Trophoblast cell (in vitro differentiated cells and primary cell): ENCODE data around the gene CLEC17A.

Experiments used
- DNase-seq, 2 donors: peaks; one replicate each; pipeline ENCODE4 v3.0.0-alpha.2; 2016
- H2AFZ ChIP-seq: 2 replicates; pipeline ENCODE4 v1.6.1; 2013; ENCODE audit warnings: low read length, moderate library complexity, mild to moderate bottlenecking; ENCODE audit not compliant: insufficient read depth, poor library complexity
- H2AK5ac ChIP-seq: 2 replicates; pipeline ENCODE4 v1.6.1; 2013; ENCODE audit warnings: mild to moderate bottlenecking, low read length
- H2BK120ac ChIP-seq: 2 replicates; pipeline ENCODE4 v1.6.1; 2013; ENCODE audit warnings: low read length, mild to moderate bottlenecking, moderate library complexity; ENCODE audit not compliant: insufficient read depth, poor library complexity
- H2BK12ac ChIP-seq: 2 replicates; pipeline ENCODE4 v1.6.1; 2013; ENCODE audit warnings: mild to moderate bottlenecking, low read length, moderate library complexity
- H2BK5ac ChIP-seq: 2 replicates; pipeline ENCODE4 v1.6.1; 2013; ENCODE audit warnings: low read length, low read depth, moderate library complexity, mild to moderate bottlenecking; ENCODE audit not compliant: poor library complexity
- H3K14ac ChIP-seq: 2 replicates; pipeline ENCODE4 v1.6.1; 2013; ENCODE audit warnings: mild to moderate bottlenecking, low read length
- H3K18ac ChIP-seq: 2 replicates; pipeline ENCODE4 v1.6.1; 2013; ENCODE audit warnings: mild to moderate bottlenecking, low read length
- H3K23ac ChIP-seq: 2 replicates; pipeline ENCODE4 v1.6.1; 2013; ENCODE audit warnings: low read length
- H3K27ac ChIP-seq: 2 replicates; pipeline ENCODE4 v1.5.1; 2013; ENCODE audit warnings: low read depth, mild to moderate bottlenecking, inconsistent platforms, low read length, moderate library complexity
- H3K27me3 ChIP-seq: 2 replicates; pipeline ENCODE4 v1.6.1; 2013; ENCODE audit warnings: inconsistent platforms, mild to moderate bottlenecking, low read length, moderate library complexity; ENCODE audit not compliant: insufficient read depth
- H3K36me3 ChIP-seq, 2 experiments: 1 replicate in 1 of 2; 2 replicates in 1 of 2; pipeline ENCODE4 v1.6.1; 2013; ENCODE audit warnings: low read length in 2 of 2, mild to moderate bottlenecking in 2 of 2, moderate library complexity in 1 of 2; ENCODE audit not compliant: insufficient read depth in 2 of 2, control insufficient read depth in 1 of 2
- H3K4ac ChIP-seq: 2 replicates; pipeline ENCODE4 v1.6.1; 2013; ENCODE audit warnings: low read depth, mild to moderate bottlenecking, low read length, moderate library complexity
- H3K4me1 ChIP-seq, 2 experiments: 1 replicate in 1 of 2; 2 replicates in 1 of 2; pipeline ENCODE4 v1.6.1; 2013; ENCODE audit warnings: low read length in 2 of 2, mild to moderate bottlenecking in 2 of 2, moderate library complexity in 1 of 2; ENCODE audit not compliant: insufficient read depth in 2 of 2, control insufficient read depth in 1 of 2
- H3K4me2 ChIP-seq: 2 replicates; pipeline ENCODE4 v1.6.1; 2013; ENCODE audit warnings: inconsistent platforms, mild to moderate bottlenecking, low read length, moderate library complexity
- H3K4me3 ChIP-seq: 2 replicates; pipeline ENCODE4 v1.5.1; 2013; ENCODE audit warnings: mild to moderate bottlenecking, low read depth, low read length, inconsistent platforms
- H3K79me1 ChIP-seq: one replicate; pipeline ENCODE4 v1.6.1; 2013; ENCODE audit warnings: low read length
- H3K79me2 ChIP-seq: 2 replicates; pipeline ENCODE4 v1.6.1; 2013; ENCODE audit warnings: low read length, mild to moderate bottlenecking; ENCODE audit not compliant: control insufficient read depth, insufficient read depth, poor library complexity
- H3K9ac ChIP-seq: 2 replicates; pipeline ENCODE4 v1.6.1; 2013; ENCODE audit warnings: mild to moderate bottlenecking, low read length
- H3K9me3 ChIP-seq: 2 replicates; pipeline ENCODE4 v1.6.1; 2013; ENCODE audit warnings: low read depth, mild to moderate bottlenecking, control low read depth, inconsistent platforms, low read length; ENCODE audit not compliant: insufficient read depth
- H4K12ac ChIP-seq: 2 replicates; pipeline ENCODE4 v1.6.1; 2013; ENCODE audit warnings: low read depth, mild to moderate bottlenecking, low read length, moderate library complexity
- H4K8ac ChIP-seq: 2 replicates; pipeline ENCODE4 v1.6.1; 2013; ENCODE audit warnings: low read depth, mild to moderate bottlenecking, low read length, moderate library complexity
- H4K91ac ChIP-seq: one replicate; pipeline ENCODE4 v1.6.1; 2013; ENCODE audit warnings: low read depth, mild to moderate bottlenecking, low read length, moderate library complexity
- WGBS: extraction: QIAGEN DNeasy Blood & Tissue Kit; methylation state at CpG from one replicate; pipeline ENCODE4 v1.1.7; 2013; ENCODE audit warnings: missing lambda C conversion rate; ENCODE audit not compliant: insufficient read length, insufficient coverage; ENCODE audit errors: extremely low coverage; 5-methylcytosine and 5-hydroxymethylcytosine counted together

CLEC17A gene

DNA sequence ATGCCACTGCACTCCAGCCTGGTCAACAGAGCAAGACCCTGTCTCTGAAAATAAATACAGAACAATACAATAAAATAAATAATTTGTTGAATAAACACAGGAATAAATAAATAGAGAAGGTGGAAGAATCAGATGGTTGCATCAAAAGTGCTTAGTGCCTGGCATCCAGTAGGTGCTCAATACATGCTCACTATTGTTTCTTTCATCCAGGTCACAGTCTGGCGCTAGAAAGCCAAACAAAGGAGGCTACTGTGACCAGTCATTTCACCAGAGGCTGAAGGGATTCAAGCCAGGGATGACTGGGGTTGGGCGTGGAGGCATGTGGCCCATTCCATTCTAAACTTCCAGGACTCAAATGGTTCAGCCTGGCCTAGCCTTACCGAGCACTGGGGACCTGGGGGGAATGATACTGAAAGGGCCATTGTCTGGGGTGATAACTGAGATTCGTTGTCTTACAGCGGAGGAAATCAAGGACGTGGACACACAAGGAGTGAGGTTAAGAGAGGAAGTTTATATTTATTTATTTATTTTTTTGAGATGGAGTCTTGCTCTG is 7.4 kb upstream of the CLEC17A start:
- Histone ChIP-seq H3K18ac (no peak overlapping the region), H2AFZ (no peak overlapping the region), H3K9ac (no peak overlapping the region), H3K23ac (no peak overlapping the region), H3K79me1 (peaks cover 6% of the 10 kb centered on the region), H2AK5ac (no peak overlapping the region), H4K12ac (no peak overlapping the region), H3K9me3 (peaks cover 3% of the 10 kb centered on the region), H3K27me3 (no peaks in the 10 kb centered on the region), H3K4ac (no peak overlapping the region), H2BK5ac (no peak overlapping the region), H3K36me3 (no peaks in the 10 kb centered on the region), H2BK12ac (no peak overlapping the region), H2BK120ac (no peak overlapping the region), H3K4me3 (no peak overlapping the region), H3K27ac (no peak overlapping the region), H4K91ac (no peak overlapping the region), H3K4me1 (peaks cover 6 to 7% of the 10 kb centered on the region in 2 experiments), H3K14ac (no peak overlapping the region), H3K4me2 (no peak overlapping the region), H3K79me2 (peaks cover 10% of the 10 kb centered on the region), H4K8ac (no peak overlapping the region)
- DNase-seq, result no peak
- no CpG with 5 or more reads among the region's 6 CpGs for WGBS

GRCh38 chr19:14576363-14576762 is 6.5 kb upstream of the CLEC17A start:
- Histone ChIP-seq H3K27me3 (no peaks in the 10 kb centered on the region), H2AFZ (no peak overlapping the region)

DNA sequence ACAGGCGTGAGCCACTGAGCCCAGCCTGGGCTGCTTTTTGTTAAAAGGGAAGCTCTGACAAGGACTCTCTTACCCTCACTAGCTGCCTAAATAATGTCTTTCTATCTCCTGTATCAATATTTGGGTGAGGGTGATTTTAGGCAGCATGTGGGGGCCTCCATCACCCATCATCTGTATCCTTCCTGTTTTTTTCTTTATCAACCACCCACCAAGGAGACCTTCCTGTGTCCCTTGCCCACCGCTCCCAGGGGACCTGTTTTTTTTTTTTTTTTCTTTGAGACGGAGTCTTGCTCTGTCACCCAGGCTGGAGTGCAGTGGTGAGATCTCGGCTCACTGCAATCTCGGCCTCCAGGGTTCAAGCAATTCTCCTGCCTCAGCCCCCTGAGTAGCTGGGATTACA is 5.6 kb upstream of the CLEC17A start:
- peaks cover 0 to 2% of the 10 kb centered on the region in 2 experiments for H3K4me1 ChIP-seq
- H3K79me1 ChIP-seq, result no peaks in the 10 kb centered on the region
- H2BK120ac ChIP-seq, result no peak overlapping the region
- H3K9me3 ChIP-seq, result peaks cover 2% of the 10 kb centered on the region
- H3K27me3 ChIP-seq, result no peaks in the 10 kb centered on the region
- no peak overlapping the region for H3K18ac ChIP-seq
- H3K9ac ChIP-seq, result no peak overlapping the region
- no peak overlapping the region for H3K14ac ChIP-seq
- H3K27ac ChIP-seq, result no peak overlapping the region
- no peak overlapping the region for H3K4ac ChIP-seq
- no peak overlapping the region for H4K91ac ChIP-seq
- no peak overlapping the region for H2AFZ ChIP-seq
- H2AK5ac ChIP-seq, result no peak overlapping the region
- H3K4me3 ChIP-seq, result no peak overlapping the region
- no peak overlapping the region for H2BK5ac ChIP-seq
- H3K36me3 ChIP-seq, result no peaks in the 10 kb centered on the region
- no peak overlapping the region for H2BK12ac ChIP-seq
- no peak overlapping the region for H3K4me2 ChIP-seq
- H4K12ac ChIP-seq, result no peak overlapping the region
- no peak for DNase-seq
- H4K8ac ChIP-seq, result no peak overlapping the region
- no peak overlapping the region for H3K23ac ChIP-seq
- no peaks in the 10 kb centered on the region for H3K79me2 ChIP-seq
- WGBS, result no CpG with 5 or more reads among the region's 5 CpGs

More at GRCh38 chr19:14576363-14576762, 6.5 kb upstream of the CLEC17A start:
- H3K4me3 ChIP-seq, result no peak overlapping the region
- no peak overlapping the region for H4K12ac ChIP-seq
- H4K91ac ChIP-seq, result no peak overlapping the region
- no peak overlapping the region for H3K18ac ChIP-seq
- H3K79me2 ChIP-seq, result peaks cover 5% of the 10 kb centered on the region
- peaks cover 5% of the 10 kb centered on the region for H3K9me3 ChIP-seq
- no peak overlapping the region for H3K4ac ChIP-seq
- H2BK12ac ChIP-seq, result no peak overlapping the region
- H3K23ac ChIP-seq, result no peak overlapping the region
- H3K79me1 ChIP-seq, result peaks cover 5% of the 10 kb centered on the region
- H2BK5ac ChIP-seq, result no peak overlapping the region
- no peak overlapping the region for H2AK5ac ChIP-seq
- no peak overlapping the region for H3K9ac ChIP-seq
- H2BK120ac ChIP-seq, result no peak overlapping the region
- H3K4me2 ChIP-seq, result no peak overlapping the region
- no peak overlapping the region for H3K14ac ChIP-seq
- H3K4me1 ChIP-seq, result peaks cover 0 to 2% of the 10 kb centered on the region in 2 experiments
- WGBS, result no CpG with 5 or more reads among the region's 8 CpGs
- H4K8ac ChIP-seq, result no peak overlapping the region
- no peaks in the 10 kb centered on the region for H3K36me3 ChIP-seq
- no peak overlapping the region for H3K27ac ChIP-seq
- DNase-seq, result no peak

- no CpG with 5 or more reads among the region's 6 CpGs for WGBS
- peak in 1 of 2 donors; percentile 16 for DNase-seq
Measured at GRCh38 chr19:14577885-14578427, 4.9 kb upstream of the CLEC17A start.

More at GRCh38 chr19:14577885-14578427, 4.9 kb upstream of the CLEC17A start:
- Histone ChIP-seq H4K8ac (no peak overlapping the region), H3K23ac (no peak overlapping the region), H2AFZ (no peak overlapping the region), H3K4me1 (peaks cover 0 to 2% of the 10 kb centered on the region in 2 experiments), H2BK5ac (no peak overlapping the region), H3K27me3 (no peaks in the 10 kb centered on the region), H2BK120ac (no peak overlapping the region), H3K4me2 (no peak overlapping the region), H3K27ac (no peak overlapping the region), H4K91ac (no peak overlapping the region), H4K12ac (no peak overlapping the region), H3K79me1 (no peaks in the 10 kb centered on the region), H3K14ac (no peak overlapping the region), H3K79me2 (no peaks in the 10 kb centered on the region), H3K18ac (no peak overlapping the region), H3K9me3 (peaks cover 2% of the 10 kb centered on the region), H3K9ac (no peak overlapping the region), H3K36me3 (no peaks in the 10 kb centered on the region), H3K4ac (no peak overlapping the region), H2BK12ac (no peak overlapping the region), H3K4me3 (no peak overlapping the region), H2AK5ac (no peak overlapping the region)
